K562 (cell line): ENCODE data around the gene THAP12. TPM values are rescaled to one million over a fixed set of nuclear protein-coding genes. Genes with fewer than 3 reads are reported as not detected.
A peak's percentile ranks its signal among the peaks of the same experiment; 100 is the strongest.

ENCODE experiments used
- ATAC-seq: fragments of 200-7000 bp; cut with Tn5 transposase; 3 replicates; pipeline ENCODE4 v1.9.1; 2020; ENCODE audit warnings: moderate library complexity
- BruUV-seq: library from RNA; stranded (reverse); fragments of 400-500 nt; replicated peaks from 2 replicates; lab custom pipeline; 2021; lab: Mats Ljungman, UMichigan
- CTCF ChIA-PET: fragments of 300-600 bp; formaldehyde crosslinking; extraction: SDS; loops from one replicate; lab custom pipeline; 2021; ENCODE audit warnings: low intra/inter-chr PET ratio; lab: Yijun Ruan, JAX
- POLR2A ChIA-PET: fragments of 300-600, 350-650 bp; sonication (Branson Sonifier 250); formaldehyde crosslinking; extraction: SDS; loops from one replicate; lab custom pipeline; 2021; ENCODE audit warnings: antibody characterized with exemption, inconsistent platforms; lab: Yijun Ruan, JAX
- DNase-seq, 4 experiments: peaks; one replicate each; pipeline versions ENCODE4 v3.0.0 to v3.0.0-alpha.2; 2011 to 2018; ENCODE audit warnings: low spot score in 3 of 4, mixed read lengths in 3 of 4; ENCODE audit errors: extremely low read depth in 1 of 4
- FAIRE-seq: peaks from 2 replicates; lab custom pipeline; 2011; peaks lifted over from hg19 to GRCh38; lab: Jason Lieb, UNC
- H2AFZ ChIP-seq: 2 replicates; pipeline ENCODE4 v1.6.0; 2011; ENCODE audit warnings: low read depth, low read length, control low read depth, inconsistent platforms
- H3K27ac ChIP-seq: fragments of 200-600 bp; 3 replicates; pipeline ENCODE4 v1.8.0; 2011; ENCODE audit warnings: low read depth, mild to moderate bottlenecking, control low read depth, inconsistent platforms, low read length, moderate library complexity, mixed read lengths; ENCODE audit errors: extremely low read depth
- H3K27me3 ChIP-seq, 2 experiments: fragments of 300-600 bp in 1 of 2; 2 replicates in 1 of 2; 3 replicates in 1 of 2; pipeline versions ENCODE4 v1.6.0 to v1.8.0; 2011; ENCODE audit warnings: inconsistent platforms in 2 of 2, low read length in 2 of 2, mild to moderate bottlenecking in 1 of 2, mixed read lengths in 1 of 2, moderate library complexity in 1 of 2; ENCODE audit not compliant: control insufficient read depth in 2 of 2, insufficient read depth in 2 of 2
- H3K36me3 ChIP-seq: fragments of 300-600 bp; 3 replicates; pipeline ENCODE4 v1.8.0; 2011; ENCODE audit warnings: mild to moderate bottlenecking, low read length, inconsistent platforms; ENCODE audit not compliant: control insufficient read depth, insufficient read depth
- H3K4me1 ChIP-seq, 2 experiments: fragments of 200-600 bp in 1 of 2; replicated peaks in 1 of 2; 2 replicates in 1 of 2; 3 replicates in 1 of 2; pipeline versions ENCODE4 v1.5.1 to v1.8.0; 2011; ENCODE audit warnings: inconsistent platforms in 2 of 2, low read length in 2 of 2, mild to moderate bottlenecking in 1 of 2, mixed read lengths in 1 of 2, moderate library complexity in 1 of 2; ENCODE audit not compliant: control insufficient read depth in 2 of 2, insufficient read depth in 2 of 2
- H3K4me2 ChIP-seq: 2 replicates; pipeline ENCODE4 v1.6.1; 2011; ENCODE audit warnings: low read length, control low read depth, inconsistent platforms, mixed read lengths; ENCODE audit not compliant: insufficient read depth
- H3K4me3 ChIP-seq: fragments of 200-600 bp; sonication (generic), shearing (Covaris generic); 2 replicates; pipeline ENCODE4 v1.5.1; 2016; ENCODE audit warnings: control low read depth, inconsistent platforms
- H3K79me2 ChIP-seq: fragments of 200-600 bp; 3 replicates; pipeline ENCODE4 v1.8.0; 2011; ENCODE audit warnings: low read length, inconsistent platforms; ENCODE audit not compliant: control insufficient read depth, insufficient read depth
- H3K9ac ChIP-seq, 2 experiments: 2 replicates each; pipeline versions ENCODE4 v1.6.0 to v1.6.1; 2011; ENCODE audit warnings: low read depth in 2 of 2, low read length in 2 of 2, control low read depth in 1 of 2, inconsistent platforms in 1 of 2, mild to moderate bottlenecking in 1 of 2, mixed read lengths in 1 of 2; ENCODE audit not compliant: insufficient read depth in 1 of 2
- H3K9me1 ChIP-seq: one replicate; pipeline ENCODE4 v1.6.0; 2011; ENCODE audit warnings: inconsistent platforms, mild to moderate bottlenecking, low read length, moderate library complexity; ENCODE audit not compliant: control insufficient read depth, insufficient read depth
- H3K9me3 ChIP-seq: replicated peaks from 2 replicates; pipeline ENCODE4 v1.5.1; 2011; ENCODE audit warnings: low read depth, low read length, inconsistent platforms; ENCODE audit not compliant: control insufficient read depth, insufficient read depth
- H4K20me1 ChIP-seq: replicated peaks from 2 replicates; pipeline ENCODE4 v1.6.1; 2011; ENCODE audit warnings: low read length, inconsistent platforms, mixed read lengths; ENCODE audit not compliant: control insufficient read depth, insufficient read depth
- BACH1 ChIP-seq: fragments of 200-800 bp; sonication (Bioruptor generic); IDR thresholded peaks from 2 replicates; pipeline ENCODE4 v1.6.1; 2016; ENCODE audit warnings: missing genetic modification characterization, missing compliant biosample characterization
- HEY1 ChIP-seq: fragments of 250-450 bp; sonication (Bioruptor Pico); IDR thresholded peaks from 2 replicates; pipeline ENCODE4 v1.5.0; 2020; ENCODE audit warnings: mild to moderate bottlenecking, moderate library complexity, borderline replicate concordance
- RFX7 ChIP-seq: fragments of 250-450 bp; sonication (Bioruptor Pico); IDR thresholded peaks from 2 replicates; pipeline ENCODE4 v1.5.1; 2021; ENCODE audit warnings: mild to moderate bottlenecking
- SPI1 ChIP-seq: IDR thresholded peaks from 2 replicates; pipeline ENCODE4 v1.6.1; 2011; ENCODE audit warnings: low read depth, low read length, control low read depth, borderline replicate concordance
- STAT5B ChIP-seq: fragments of 250-450 bp; sonication (Bioruptor Pico); IDR thresholded peaks from 2 replicates; pipeline ENCODE4 v1.8.0; 2021; ENCODE audit warnings: mild to moderate bottlenecking, inconsistent platforms
- whole genome bisulfite sequencing: fragments of 100-300 bp; shearing (Covaris generic); methylation state at CpG from one replicate; pipeline ENCODE4 v1.1.6; 2016; ENCODE audit warnings: low coverage, mixed read lengths; ENCODE audit not compliant: insufficient coverage; ENCODE audit errors: missing lambda C conversion rate; 5-methylcytosine and 5-hydroxymethylcytosine counted together
- in situ Hi-C: fragments of 300-500 bp; cut with MboI; formaldehyde crosslinking; loops from 4 replicates; pipeline ENCODE4 v1.15.0; 2018; ENCODE audit warnings: inconsistent platforms, mixed read lengths
- intact Hi-C: fragments of 100-400 bp; cut with micrococcal nuclease; formaldehyde crosslinking; loops from 2 replicates; pipeline ENCODE4 v1.14.2; 2022
- polyA plus RNA-seq, 8 experiments: library from polyadenylated mRNA; depleted of rRNA in 4 of 8; stranded (reverse) in 5 of 8; unstranded in 3 of 8; fragments of >200 nt; fragmentation: Nextera tagmentation in 2 of 8; fragmentation: Illumina TruSeq in 1 of 8; extraction: Ambion mirVana in 2 of 8; extraction: Trizol in 1 of 8; gene quantifications; 2 replicates each; pipeline versions ENCODE4 v1.2.1 to v1.2.3, GENCODE V29; 2011 to 2014; ENCODE audit warnings: inconsistent platforms in 1 of 8, missing spikeins in 1 of 8
- total RNA-seq, 7 experiments: library from RNA; depleted of rRNA in 6 of 7; stranded (reverse); fragments of >200 nt in 6 of 7; fragmentation: Illumina TruSeq in 2 of 7; extraction: Trizol in 2 of 7; gene quantifications; 2 replicates each; pipeline versions ENCODE4 v1.2.1 to v1.2.3, GENCODE V29; 2011 to 2021; ENCODE audit warnings: low replicate concordance in 1 of 7

Gene THAP12
- total and polyA plus RNA-seq, 9 of the 15 experiments (the other 6 are each of a cell fraction or from before 2014, with no cell fraction given) = 28.1 to 103 (median 57.8) TPM

DNA sequence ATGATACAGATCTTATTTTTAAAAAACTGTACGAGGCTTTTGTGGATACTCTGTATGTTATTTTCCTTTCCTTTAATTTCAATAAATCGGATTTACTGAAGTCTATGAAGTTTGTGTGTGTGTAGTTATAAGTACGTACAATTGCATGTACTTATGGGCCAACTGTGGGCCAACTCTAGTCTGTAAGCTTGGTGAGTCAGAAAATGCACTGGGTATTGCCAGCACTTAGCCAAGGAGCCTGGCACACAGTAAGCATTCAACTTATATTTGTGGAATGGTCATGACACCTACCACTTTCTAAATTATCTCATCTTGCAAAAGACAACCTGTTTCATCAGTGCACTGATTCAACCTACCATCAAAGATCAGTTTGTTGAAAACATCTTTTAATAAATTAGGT, 32.6 kb downstream of the THAP12 start (continued):
- no peak for TF ChIP-seq BACH1 (tag)
- no peak for TF ChIP-seq HEY1

DNA sequence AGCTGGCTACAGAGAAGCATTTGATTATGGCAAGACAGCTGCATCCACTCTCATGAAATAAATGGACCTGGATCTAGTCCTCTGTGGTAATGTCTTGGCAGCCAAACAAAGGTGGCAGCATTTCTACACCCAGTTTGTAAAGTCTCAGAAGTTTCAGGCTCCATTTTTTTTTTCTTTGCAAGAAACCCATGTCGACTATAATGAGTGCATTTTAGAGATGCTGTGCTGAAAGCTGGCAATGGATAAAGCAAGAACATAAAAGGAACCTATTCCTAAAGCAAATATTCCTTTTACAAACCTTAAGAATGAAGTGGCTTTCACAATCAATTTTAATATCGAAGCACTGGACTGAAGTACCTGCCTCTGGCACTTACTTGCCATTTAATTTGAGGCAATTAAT, 33.5 kb downstream of the THAP12 start:
- intact Hi-C loops = loop anchor here (10.0 kb wide), 1 partner anchor 77 kb away; no protein-coding TSS in a partner anchor
- Histone ChIP-seq H3K27me3 (no peaks in the 10 kb centered on the region), H3K27ac (no peak overlapping the region), H3K9me1 (no peaks in the 10 kb centered on the region), H3K36me3 (peaks cover 8% of the 10 kb centered on the region; the same call in 2 of the 3 replicates), H3K79me2 (no peaks in the 10 kb centered on the region), H3K4me1 (no peaks in the 10 kb centered on the region)
- CTCF ChIA-PET = no interaction called here
- no peak for TF ChIP-seq RFX7
- TF ChIP-seq, all 486 proteins: peak for 0
- POLR2A ChIA-PET = no interaction called here
- no peak overlapping the region for H3K4me3 ChIP-seq
- no peak overlapping the region for H3K4me2 ChIP-seq
- no TSS peak for BruUV-seq
- no peak overlapping the region for H3K9ac ChIP-seq
- no peaks in the 10 kb centered on the region for H3K9me3 ChIP-seq
- no peak overlapping the region for H2AFZ ChIP-seq
- DNase-seq = no peak
- WGBS = 80% methylated on average over 2 of the region's 2 CpGs
- in situ Hi-C loops = no loop called here
- ATAC-seq = no peak
- no peaks in the 10 kb centered on the region for H4K20me1 ChIP-seq
- FAIRE-seq = no peak

DNA sequence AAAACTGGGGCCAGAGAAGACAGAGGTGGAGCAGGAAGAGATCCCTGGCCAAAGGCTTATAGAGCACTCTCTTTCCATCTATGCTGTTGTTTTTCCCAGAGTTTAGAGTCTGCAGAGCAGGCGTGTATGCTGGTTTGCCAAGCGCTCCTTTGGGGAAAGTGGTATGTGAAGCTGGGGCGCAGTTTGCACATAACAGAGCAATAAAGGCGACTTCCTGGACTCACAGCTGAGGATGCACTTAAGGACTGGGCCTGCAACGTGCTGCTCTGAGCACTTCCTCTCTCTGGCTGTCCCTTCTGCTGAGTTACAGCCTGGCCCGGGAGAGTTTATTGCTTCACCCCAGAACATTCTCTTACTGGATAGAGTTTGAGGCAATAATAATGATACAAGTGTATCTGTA, 41.7 kb downstream of the THAP12 start:
- Histone ChIP-seq H3K9me1 (no peaks in the 10 kb centered on the region), H3K36me3 (no peaks in the 10 kb centered on the region), H4K20me1 (no peaks in the 10 kb centered on the region), H3K4me2 (no peak overlapping the region), H3K9me3 (peaks cover 4% of the 10 kb centered on the region), H3K4me1 (no peaks in the 10 kb centered on the region; a peak in 1 of 5 replicates), H3K9ac (no peak overlapping the region), H3K27me3 (no peaks in the 10 kb centered on the region), H3K27ac (no peak overlapping the region), H2AFZ (no peak overlapping the region), H3K4me3 (no peak overlapping the region), H3K79me2 (no peaks in the 10 kb centered on the region)
- in situ Hi-C loops = no loop called here
- FAIRE-seq (no peak), DNase-seq (no peak), ATAC-seq (peak; percentile 50; the same call in 2 of the 3 replicates)
- no TSS peak for BruUV-seq
- WGBS = 24% methylated on average over 6 of the region's 6 CpGs
- intact Hi-C loops = no loop called here
- ChIA-PET CTCF (no interaction called here), POLR2A (interaction anchor here (0.6 to 2.0 kb wide), 3 partner anchors 10 to 610 kb away, joined by 3 to 5 read pairs (median 4); no protein-coding TSS in a partner anchor)
- TF ChIP-seq STAT5B (no peak), SPI1 (peak; percentile 86)
